ENCODE measurements around the gene SLC34A1.
A peak's percentile ranks its signal among the peaks of the same experiment; 100 is the strongest.
"Not testable (repeated sequence)": the region's sequence is repeated elsewhere in the genome, so short reads cannot be mapped to it uniquely, and the experiment has no call there.

Gene SLC34A1

GRCh38 chr5:177355162-177355867, 28.9 kb upstream of the SLC34A1 start:
- no peak for DNase-seq

DNA sequence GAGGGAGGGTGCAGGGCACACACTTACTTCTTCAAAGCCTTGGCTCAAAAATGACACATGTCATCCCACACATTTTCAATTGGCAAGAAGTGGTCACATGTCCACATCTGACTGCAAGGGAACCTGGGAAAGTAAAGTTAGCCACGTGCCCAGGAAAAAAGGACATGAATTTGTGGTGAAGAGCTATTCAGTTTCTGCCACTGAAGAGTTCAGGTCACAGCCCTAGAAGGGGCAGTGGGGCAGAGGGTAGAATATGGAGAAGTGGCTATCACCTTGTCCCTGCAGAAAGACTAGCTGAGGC, 28.4 kb upstream of the SLC34A1 start:
- DNase-seq, result no peak

DNA sequence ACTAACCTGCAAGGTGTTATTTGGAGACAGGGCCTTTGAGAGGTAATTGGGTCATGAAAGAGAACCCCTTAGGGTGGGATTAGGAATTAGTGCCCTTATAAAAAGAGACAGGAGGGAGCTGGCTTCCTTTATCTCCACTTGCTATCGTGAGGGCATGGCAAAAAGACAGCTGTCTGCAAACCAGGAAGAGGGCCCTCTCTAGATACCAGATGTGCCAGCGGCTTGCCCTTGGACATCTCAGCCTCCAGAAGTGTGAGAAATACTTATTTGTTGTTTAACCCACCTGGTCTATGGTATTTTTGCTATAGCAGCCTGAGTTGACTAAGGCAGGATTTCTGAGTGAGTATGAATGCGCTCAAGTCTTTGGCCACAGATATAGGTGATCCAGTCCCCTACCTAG, 27.5 kb upstream of the SLC34A1 start:
- DNase-seq, result no peak

DNA sequence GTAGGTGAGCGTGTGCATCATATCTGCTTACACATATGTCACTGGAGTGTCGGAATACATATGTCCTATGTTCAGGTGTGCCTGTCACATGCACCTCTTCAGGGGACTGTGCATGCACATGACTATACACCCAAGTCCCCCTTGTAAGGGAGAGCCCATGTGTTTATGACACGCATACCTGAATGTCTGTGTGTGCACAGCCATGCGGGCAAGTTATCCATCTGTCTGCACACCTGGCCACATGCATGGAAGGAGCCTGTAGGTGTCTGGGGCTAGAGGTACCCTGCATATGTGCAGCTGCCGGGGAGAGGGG, 27.1 kb upstream of the SLC34A1 start:
- no peak for DNase-seq

- DNase-seq, result peak; percentile 28
Measured at GRCh38 chr5:177357459-177358351, 26.5 kb upstream of the SLC34A1 start, which contains the start of gene RGS14. RGS14 (plus strand) TSS chr5:177357924; CDS start chr5:177358025, 101 bp downstream.

- no peak for DNase-seq
Measured at GRCh38 chr5:177358370-177358819, 25.8 kb upstream of the SLC34A1 start.

DNA sequence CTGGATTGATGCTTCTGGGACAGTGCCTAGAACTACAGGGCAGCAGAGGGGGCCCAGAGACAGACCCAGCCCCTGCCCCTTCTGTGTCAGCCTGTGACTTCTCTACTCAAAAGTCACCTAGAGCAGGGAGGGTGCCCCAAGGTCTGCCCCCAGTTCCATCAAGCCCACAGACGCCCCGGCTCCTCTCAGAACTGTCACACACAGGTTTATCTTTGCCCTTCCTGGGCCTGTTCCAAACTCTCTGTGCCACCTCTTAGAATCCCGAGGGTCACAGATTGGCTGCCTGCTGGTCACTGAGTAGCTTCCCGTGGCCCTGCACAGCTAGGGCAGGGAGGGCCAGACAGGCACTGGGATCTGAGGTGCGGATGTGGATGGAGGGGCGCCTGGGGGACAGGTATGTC, 24.8 kb upstream of the SLC34A1 start:
- DNase-seq, result no peak

DNA sequence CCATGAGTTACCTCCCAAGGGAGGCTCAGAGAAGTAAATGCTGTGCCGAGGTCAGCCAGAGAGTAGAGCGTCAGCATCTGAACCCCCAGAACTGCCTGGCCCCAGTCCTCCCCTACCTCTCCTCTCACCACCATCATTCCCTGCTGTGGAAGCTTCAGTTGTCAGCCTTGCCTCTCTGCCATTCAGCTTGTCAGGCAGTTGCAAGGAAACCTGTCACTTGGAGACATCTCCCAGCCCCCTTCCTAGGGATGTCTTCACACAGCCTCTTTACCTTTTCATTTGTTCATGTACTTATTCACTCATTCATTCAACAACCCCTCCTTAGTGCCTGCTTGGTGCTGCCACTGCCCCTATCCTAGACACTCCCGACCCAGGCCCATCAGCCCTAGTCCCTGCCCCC, 24.4 kb upstream of the SLC34A1 start:
- no peak for DNase-seq

DNA sequence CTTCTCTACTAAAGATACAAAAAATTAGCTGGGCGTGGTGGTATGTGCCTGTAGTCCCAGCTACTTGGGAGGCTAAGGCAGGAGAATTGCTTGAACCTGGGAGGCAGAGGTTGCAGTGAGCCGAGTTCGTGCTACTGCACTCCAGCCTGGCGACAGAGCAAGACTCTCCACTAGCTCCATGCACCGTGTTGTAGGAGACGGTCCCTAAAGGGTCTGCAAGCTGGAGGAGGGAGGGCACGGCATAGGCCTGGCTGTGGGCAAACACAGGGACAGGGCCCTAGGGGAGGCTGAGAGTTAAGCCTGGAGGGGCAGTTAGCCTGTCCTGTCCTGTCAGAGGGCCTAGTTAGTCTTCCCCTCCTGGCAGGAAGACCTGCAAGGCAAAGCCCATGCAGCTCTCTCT, 23.5 kb upstream of the SLC34A1 start:
- not testable (repeated sequence) for DNase-seq

- no peak for DNase-seq
Measured at GRCh38 chr5:177361418-177362291, 22.6 kb upstream of the SLC34A1 start.

DNA sequence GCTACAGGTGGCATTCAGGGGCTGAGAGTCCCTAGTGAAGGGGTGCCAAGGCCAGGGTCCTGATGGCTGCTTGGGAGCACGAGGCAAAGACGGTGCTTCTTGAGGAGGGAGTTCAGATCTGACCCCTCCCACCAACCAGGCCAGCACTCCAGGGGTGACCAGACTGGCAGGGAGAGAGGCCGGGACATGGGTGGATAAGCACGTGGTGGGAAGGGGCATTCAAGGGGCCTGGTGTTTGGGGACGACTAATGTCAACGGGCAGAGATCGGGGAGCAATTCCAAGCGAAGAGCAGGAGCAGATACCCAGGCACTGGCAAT, 22.0 kb upstream of the SLC34A1 start:
- no peak for DNase-seq

DNA sequence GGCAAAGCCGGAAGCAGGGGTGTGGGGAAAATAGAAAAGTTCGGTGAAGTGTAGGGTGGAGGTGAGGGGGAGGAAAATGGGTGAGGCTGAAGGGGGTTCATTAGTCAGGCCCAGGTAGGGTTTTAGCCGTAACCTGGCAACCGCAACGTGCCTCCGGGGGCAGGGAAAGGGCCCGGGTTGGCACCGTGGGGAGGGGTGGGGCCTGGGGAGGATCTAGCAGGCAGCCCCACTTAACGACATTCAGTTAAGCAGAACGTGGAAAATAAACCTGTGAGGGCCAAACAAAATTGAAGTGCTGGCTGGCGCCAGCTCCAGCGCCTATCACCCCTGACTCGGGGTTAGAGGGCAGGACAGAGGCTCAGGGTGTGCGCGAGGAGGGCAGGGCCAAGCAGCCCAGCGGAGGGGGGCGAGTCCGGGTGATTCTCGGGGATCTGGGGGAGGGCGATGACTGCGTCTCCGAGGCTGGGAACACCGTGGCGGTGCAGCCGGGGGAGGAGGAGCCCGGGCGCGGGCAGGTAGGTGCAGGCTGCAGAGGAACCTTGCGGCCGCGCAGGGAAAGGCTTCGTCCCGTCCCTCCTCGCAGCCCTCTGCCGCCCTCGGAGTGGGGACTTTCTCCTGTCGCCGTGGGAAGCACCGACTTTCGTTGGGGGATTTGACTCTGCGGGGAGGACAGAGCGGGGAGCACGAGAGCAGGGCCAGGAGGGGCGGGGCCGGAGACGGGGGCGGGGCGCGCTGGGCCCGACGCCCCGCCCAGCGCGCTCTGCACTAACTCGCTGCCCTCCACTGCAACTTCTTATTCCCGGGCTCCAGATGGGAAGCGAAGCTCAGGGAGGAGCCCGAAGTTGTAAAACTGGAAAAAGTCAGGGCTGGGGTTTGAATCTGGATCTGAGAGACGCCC, 21.4 kb upstream of the SLC34A1 start:
- DNase-seq, result peak; percentile 36

DNA sequence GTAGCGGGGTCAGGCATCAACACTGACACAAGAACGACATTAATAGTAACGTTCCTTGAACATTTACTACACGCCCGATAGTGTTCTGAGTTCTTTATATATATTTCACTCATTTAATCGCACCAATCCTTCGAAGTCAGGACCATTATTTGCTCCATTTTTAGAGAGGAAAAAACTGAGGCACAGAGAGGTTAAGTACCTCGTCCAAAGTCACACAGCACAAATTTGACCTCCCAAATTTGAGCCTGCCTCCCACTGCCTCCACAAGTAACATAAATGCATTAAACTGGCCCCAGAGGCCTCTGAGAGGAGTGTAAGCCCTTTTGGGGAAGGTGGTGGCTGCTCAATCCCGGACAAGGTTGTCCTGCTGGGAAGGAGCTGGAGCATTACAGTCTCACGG, 20.7 kb upstream of the SLC34A1 start:
- no peak for DNase-seq

GRCh38 chr5:177364159-177364962, 19.9 kb upstream of the SLC34A1 start:
- DNase-seq, result no peak

GRCh38 chr5:177365845-177366527, 18.2 kb upstream of the SLC34A1 start:
- DNase-seq, result no peak

- no peak for DNase-seq
Measured at GRCh38 chr5:177366528-177367322, 17.5 kb upstream of the SLC34A1 start.

DNA sequence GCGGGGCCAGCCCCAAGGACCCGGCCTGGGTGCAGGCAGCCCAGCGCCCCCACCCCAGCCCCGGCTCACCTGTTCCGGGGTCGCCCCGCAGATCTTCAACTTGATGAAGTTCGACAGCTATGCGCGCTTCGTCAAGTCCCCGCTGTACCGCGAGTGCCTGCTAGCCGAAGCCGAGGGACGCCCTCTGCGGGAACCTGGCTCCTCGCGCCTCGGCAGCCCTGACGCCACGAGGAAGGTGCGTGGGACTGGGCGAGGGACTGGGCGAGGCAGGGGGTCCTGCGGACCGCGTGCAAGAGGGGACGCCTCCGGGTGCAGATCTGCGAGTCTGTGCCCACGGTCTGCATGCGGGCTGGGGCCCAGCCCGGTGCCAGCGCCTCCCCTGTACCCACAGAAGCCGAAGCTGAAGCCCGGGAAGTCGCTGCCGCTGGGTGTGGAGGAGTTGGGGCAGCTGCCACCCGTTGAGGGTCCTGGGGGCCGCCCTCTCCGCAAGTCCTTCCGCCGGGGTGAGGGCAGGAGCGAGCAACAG, 16.8 kb upstream of the SLC34A1 start:
- no peak for DNase-seq

DNA sequence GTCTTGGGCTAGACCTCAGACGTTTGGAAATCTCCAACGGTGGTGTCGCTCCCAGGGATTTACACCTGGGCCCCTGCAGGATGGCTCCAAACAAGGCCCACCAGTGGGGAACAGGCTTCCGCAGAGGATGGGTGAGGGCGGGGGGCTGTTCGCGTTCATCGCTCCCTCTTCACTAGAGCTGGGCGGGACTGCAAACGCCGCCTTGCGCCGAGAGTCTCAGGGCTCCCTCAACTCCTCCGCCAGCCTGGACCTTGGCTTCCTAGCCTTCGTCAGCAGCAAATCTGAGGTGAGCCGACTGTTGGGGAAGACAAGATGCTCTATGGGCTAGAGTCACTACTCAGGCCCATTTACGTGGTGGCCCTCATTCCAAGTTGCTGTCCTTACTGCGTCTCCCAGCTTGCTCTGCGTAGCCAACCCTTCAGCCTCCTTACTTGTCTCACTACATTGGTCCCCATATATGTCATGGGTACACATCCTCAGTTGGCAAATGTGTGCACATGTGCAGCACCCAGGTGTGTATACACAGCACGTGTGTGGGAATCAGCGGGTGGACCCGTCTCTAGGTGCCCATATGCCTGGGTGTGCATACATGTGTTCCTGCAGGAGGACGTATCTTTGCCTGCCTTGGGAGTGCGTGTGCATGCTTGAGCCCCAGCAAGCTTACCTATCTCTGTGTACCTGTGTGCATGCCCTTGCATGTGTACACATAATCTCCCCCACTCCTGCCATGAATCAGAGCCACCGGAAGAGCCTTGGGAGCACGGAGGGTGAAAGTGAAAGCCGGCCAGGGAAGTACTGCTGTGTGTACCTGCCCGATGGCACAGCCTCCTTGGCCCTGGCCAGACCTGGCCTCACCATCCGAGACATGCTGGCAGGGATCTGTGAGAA, 16.0 kb upstream of the SLC34A1 start:
- DNase-seq, result no peak
